Gastroesophageal sphincter (tissue), 3 donors: ENCODE results near the gene ARL8B.
"Not testable (repeated sequence)": the region's sequence is repeated elsewhere in the genome, so short reads cannot be mapped to it uniquely, and the experiment has no call there.

ENCODE experiments used
- CTCF ChIP-seq, 4 experiments: fragments of 200-600 bp in 2 of 4; fragments of 450-650 bp in 2 of 4; sonication (generic) in 1 of 4; IDR thresholded peaks; one replicate each; pipeline ENCODE4 v1.5.1; 2017 to 2019; ENCODE audit warnings: antibody characterized with exemption in 4 of 4, mild to moderate bottlenecking in 2 of 4, moderate library complexity in 2 of 4
- POLR2AphosphoS5 ChIP-seq: sonication (generic); formaldehyde crosslinking; IDR thresholded peaks from one replicate; pipeline ENCODE4 v1.6.1; 2017; ENCODE audit warnings: antibody characterized with exemption

GRCh38 chr3:5147152-5147551 is 25.1 kb downstream of the ARL8B start:
- not testable (repeated sequence) for TF ChIP-seq POLR2AphosphoS5; CTCF (IDR thresholded peaks at IDR 0.05)
